GM19372 (cell line): ENCODE results near the gene TM9SF1.

Experiments
- ATAC-seq: cut with Tn5 transposase; IDR thresholded peaks from one replicate; pipeline ENCODE4 v1.9.1; 2021; ENCODE audit warnings: mild to moderate bottlenecking, low read depth, moderate library complexity; ENCODE audit not compliant: unreplicated experiment

TM9SF1 gene

GRCh38 chr14:24181371-24182077, 13.7 kb downstream of the TM9SF1 start:
- ATAC-seq = no peak

- ATAC-seq = no peak
These were observed 15.1 kb downstream of the TM9SF1 start for GRCh38 chr14:24179961-24180796.

GRCh38 chr14:24179294-24179960, 15.8 kb downstream of the TM9SF1 start:
- no peak for ATAC-seq

- ATAC-seq = no peak
These were observed 16.7 kb downstream of the TM9SF1 start for GRCh38 chr14:24178399-24179178.

- no peak for ATAC-seq
These were observed 17.4 kb downstream of the TM9SF1 start for GRCh38 chr14:24177891-24178290.

- no peak for ATAC-seq
These were observed 18.0 kb downstream of the TM9SF1 start for GRCh38 chr14:24177041-24177825.

GRCh38 chr14:24176599-24176998, 18.6 kb downstream of the TM9SF1 start:
- ATAC-seq = no peak

- no peak for ATAC-seq
These were observed 22.4 kb downstream of the TM9SF1 start for GRCh38 chr14:24172871-24173281.

GRCh38 chr14:24172261-24172860, 22.9 kb downstream of the TM9SF1 start:
- peak; percentile 17 for ATAC-seq

- ATAC-seq = peak; percentile 70
These were observed 23.6 kb downstream of the TM9SF1 start, which contains the start of gene REC8 for GRCh38 chr14:24171422-24172260. Gene REC8 (plus strand): TSS chr14:24172080. CDS start chr14:24172553, 473 bp downstream.

GRCh38 chr14:24167469-24168114, 27.6 kb downstream of the TM9SF1 start:
- no peak for ATAC-seq

- ATAC-seq = no peak
These were observed 29.5 kb downstream of the TM9SF1 start for GRCh38 chr14:24165785-24166184.

GRCh38 chr14:24164518-24164991, 30.7 kb downstream of the TM9SF1 start:
- no peak for ATAC-seq

- no peak for ATAC-seq
These were observed 33.1 kb downstream of the TM9SF1 start for GRCh38 chr14:24162093-24162492.

GRCh38 chr14:24160850-24161804, 34.1 kb downstream of the TM9SF1 start, which contains the start of gene IRF9:
Gene IRF9 (plus strand): TSS chr14:24161265. CDS start chr14:24162145, 880 bp downstream.
- ATAC-seq = peak; percentile 79

GRCh38 chr14:24160499-24160849, 34.8 kb downstream of the TM9SF1 start:
- ATAC-seq = no peak
